ENCODE data around the gene ACSL3.

Gene ACSL3

DNA sequence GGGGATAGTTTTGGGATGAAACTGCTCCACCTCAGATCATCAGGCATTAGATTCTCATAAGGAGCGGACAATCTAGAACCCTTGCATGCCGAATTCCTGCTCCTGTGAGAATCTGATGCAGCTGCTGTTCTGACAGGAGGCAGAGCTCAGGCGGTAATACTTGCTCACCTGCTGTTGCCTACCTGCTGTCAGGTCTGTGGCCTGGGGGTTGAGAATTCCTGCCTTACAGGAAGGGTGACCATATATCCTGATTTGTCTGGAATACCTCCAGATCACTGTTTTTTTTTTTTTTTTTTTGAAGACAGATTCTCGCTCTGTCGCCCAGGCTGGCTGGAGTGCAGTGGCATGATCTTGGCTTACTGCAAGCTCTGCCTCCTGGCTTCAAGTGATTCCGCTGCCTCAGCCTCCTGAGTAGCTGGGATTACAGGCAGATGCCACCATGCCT, 21.7 kb downstream of the ACSL3 start:
- ATAC-seq (ENCODE audit: low read depth) (no peak), DNase-seq (ENCODE audit: low spot score in 2 of 2) (no peak)
- Mint-ChIP-seq H3K27me3 (no peaks in the 10 kb centered on the region), H3K27ac (no peak overlapping the region), H3K9me3 (no peaks in the 10 kb centered on the region), H3K36me3 (no peaks in the 10 kb centered on the region), H3K4me3 (no peak overlapping the region), H3K4me1 (peaks cover 31% of the 10 kb centered on the region)

DNA sequence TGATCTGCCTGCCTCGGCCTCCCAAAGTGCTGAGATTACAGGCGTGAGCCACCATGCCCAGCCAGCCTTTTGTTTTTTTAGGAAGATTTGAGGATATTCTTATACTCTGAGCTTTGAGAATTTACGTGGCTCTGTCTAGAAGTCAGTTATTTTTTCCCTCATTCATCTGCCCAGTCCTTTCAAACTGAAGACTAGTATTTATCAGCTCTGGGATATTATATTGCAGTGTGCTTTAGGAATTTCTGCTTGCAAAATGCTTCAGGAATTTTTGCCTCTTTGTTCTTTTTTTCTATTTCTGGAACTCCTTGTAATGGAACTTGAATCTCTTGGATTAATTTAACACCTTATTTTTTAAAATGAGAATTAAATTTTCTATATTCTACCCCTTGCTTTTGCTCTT, 22.6 kb downstream of the ACSL3 start:
- H3K9me3 Mint-ChIP-seq: no peaks in the 10 kb centered on the region
- peaks cover 29% of the 10 kb centered on the region for H3K4me1 Mint-ChIP-seq
- H3K4me3 Mint-ChIP-seq: no peak overlapping the region
- H3K27ac Mint-ChIP-seq: no peak overlapping the region
- no peaks in the 10 kb centered on the region for H3K36me3 Mint-ChIP-seq
- ATAC-seq (ENCODE audit: low read depth): no peak
- no peaks in the 10 kb centered on the region for H3K27me3 Mint-ChIP-seq
- DNase-seq (ENCODE audit: low spot score in 2 of 2): no peak

DNA sequence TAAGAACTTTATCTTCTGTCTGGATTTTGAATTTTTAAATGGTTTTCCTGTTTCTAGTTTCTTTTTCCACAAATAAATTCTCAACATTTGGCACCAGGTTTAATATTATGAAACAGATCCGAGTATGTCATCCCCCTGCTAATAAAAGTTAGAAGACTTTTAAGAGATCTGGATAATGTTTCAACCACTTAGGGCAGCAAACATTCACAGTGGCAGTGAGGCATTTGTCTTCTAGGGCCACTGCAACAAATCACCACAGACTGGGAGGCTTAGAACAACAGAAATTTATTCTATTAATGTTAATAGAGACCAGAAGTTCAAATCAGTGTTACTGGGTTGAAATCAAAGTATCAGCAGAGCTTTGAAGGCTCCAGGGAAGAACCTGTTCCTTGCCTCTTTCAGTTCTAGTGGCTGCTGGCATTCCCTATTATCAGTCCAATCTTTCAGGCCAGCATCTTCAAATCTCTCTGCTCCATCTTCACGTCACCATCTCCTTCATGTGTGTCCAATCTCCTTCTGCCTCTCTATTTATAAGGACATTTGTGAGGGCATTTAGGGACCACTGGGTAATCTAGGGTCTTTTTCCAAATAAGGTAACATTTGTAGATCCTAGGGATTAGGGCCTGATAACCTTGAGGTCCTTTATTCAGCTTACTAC, 23.4 kb downstream of the ACSL3 start:
- Mint-ChIP-seq H3K4me1 (peaks cover 26% of the 10 kb centered on the region), H3K4me3 (no peak overlapping the region), H3K27ac (no peak overlapping the region), H3K9me3 (no peaks in the 10 kb centered on the region), H3K27me3 (no peaks in the 10 kb centered on the region), H3K36me3 (peaks cover 3% of the 10 kb centered on the region)
- ATAC-seq (ENCODE audit: low read depth) (no peak), DNase-seq (ENCODE audit: low spot score in 2 of 2) (no peak)

- peaks cover 26% of the 10 kb centered on the region for H3K4me1 Mint-ChIP-seq
- H3K9me3 Mint-ChIP-seq: no peaks in the 10 kb centered on the region
- H3K4me3 Mint-ChIP-seq: no peak overlapping the region
- H3K27me3 Mint-ChIP-seq: no peaks in the 10 kb centered on the region
- peaks cover 8% of the 10 kb centered on the region for H3K36me3 Mint-ChIP-seq
- no peak overlapping the region for H3K27ac Mint-ChIP-seq
- no peak for DNase-seq (ENCODE audit: low spot score in 2 of 2)
- no peak for ATAC-seq (ENCODE audit: low read depth)
Observed at GRCh38 chr2:222884805-222885424, 24.1 kb downstream of the ACSL3 start.

GRCh38 chr2:222887124-222887523, 26.3 kb downstream of the ACSL3 start:
- Mint-ChIP-seq H3K4me3 (no peak overlapping the region), H3K27me3 (no peaks in the 10 kb centered on the region), H3K9me3 (no peaks in the 10 kb centered on the region), H3K27ac (no peak overlapping the region), H3K4me1 (peaks cover 26% of the 10 kb centered on the region), H3K36me3 (peaks cover 8% of the 10 kb centered on the region)
- no peak for ATAC-seq (ENCODE audit: low read depth)
- DNase-seq (ENCODE audit: low spot score in 2 of 2): no peak

DNA sequence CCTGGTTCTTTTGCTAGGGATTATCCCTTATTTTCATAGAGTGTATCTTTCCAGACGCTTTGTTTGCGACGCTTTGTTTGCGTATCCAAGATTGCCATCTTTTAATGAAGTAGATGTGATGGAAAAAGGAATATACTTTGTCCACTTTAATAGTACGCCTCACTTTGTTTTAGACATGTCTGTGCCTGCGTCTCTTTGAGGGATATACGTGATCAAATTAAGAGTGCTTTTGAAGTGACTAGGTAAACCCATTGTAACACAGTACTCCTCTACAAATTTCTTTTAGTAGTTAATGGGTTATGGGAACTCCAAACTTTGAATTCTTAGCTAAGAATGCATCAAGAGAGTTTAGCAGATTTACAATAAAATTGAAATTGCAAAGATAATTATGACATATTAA, 27.9 kb downstream of the ACSL3 start:
- Mint-ChIP-seq H3K4me3 (no peak overlapping the region), H3K4me1 (peaks cover 24% of the 10 kb centered on the region), H3K27ac (no peak overlapping the region), H3K9me3 (no peaks in the 10 kb centered on the region), H3K27me3 (no peaks in the 10 kb centered on the region), H3K36me3 (peaks cover 13% of the 10 kb centered on the region)
- DNase-seq (ENCODE audit: low spot score in 2 of 2): no peak
- no peak for ATAC-seq (ENCODE audit: low read depth)

- Mint-ChIP-seq H3K4me1 (peaks cover 17% of the 10 kb centered on the region), H3K27me3 (no peaks in the 10 kb centered on the region), H3K4me3 (no peak overlapping the region), H3K27ac (no peak overlapping the region), H3K36me3 (peaks cover 14% of the 10 kb centered on the region), H3K9me3 (no peaks in the 10 kb centered on the region)
- DNase-seq (ENCODE audit: low spot score in 2 of 2) (no peak), ATAC-seq (ENCODE audit: low read depth) (no peak)
Observed at GRCh38 chr2:222891890-222892289, 31.1 kb downstream of the ACSL3 start.

DNA sequence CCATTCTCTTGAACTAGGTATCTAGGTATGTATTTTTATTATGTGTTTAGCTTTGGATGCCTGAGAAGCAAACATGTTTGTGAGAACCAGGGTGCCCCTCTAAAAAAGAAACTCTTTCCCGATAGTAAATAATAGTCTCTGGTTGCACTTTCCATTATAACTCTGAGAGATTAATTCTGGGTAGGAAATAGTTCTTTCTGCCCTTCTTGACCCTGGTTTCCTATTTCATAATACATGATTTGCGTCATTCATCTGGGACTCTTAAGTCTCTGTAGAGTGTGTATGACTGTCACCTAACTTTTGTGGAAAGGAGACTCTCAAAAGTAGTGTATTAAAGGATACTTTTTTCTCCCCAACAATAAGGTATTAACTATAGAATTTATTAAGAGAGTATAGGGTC, 31.5 kb downstream of the ACSL3 start:
- Mint-ChIP-seq H3K4me3 (no peak overlapping the region), H3K4me1 (peaks cover 13% of the 10 kb centered on the region), H3K27me3 (no peaks in the 10 kb centered on the region), H3K36me3 (peaks cover 14% of the 10 kb centered on the region), H3K9me3 (no peaks in the 10 kb centered on the region), H3K27ac (no peak overlapping the region)
- DNase-seq (ENCODE audit: low spot score in 2 of 2) (no peak), ATAC-seq (ENCODE audit: low read depth) (no peak)

DNA sequence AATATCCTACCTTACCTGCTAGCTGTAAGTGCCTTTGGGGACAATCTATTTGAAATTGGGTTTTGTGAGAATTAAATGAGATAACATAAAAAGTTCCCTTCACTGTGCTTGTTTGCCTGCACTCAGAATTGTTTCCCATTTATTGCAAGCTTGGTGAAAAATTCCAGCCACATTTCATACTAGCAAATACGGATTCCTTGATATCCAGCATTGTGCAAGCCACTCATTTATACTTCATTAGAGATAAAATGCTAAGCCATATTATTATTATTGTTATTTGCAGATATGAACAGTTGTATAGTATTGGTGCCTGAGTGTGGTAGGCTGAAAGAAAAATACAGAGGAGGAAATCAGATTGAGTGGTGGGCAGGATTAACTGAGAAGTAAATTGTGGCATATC, 31.9 kb downstream of the ACSL3 start:
- Mint-ChIP-seq H3K9me3 (no peaks in the 10 kb centered on the region), H3K4me1 (peaks cover 11% of the 10 kb centered on the region)

GRCh38 chr2:222893716-222894115, 32.9 kb downstream of the ACSL3 start:
- Mint-ChIP-seq H3K4me1 (peaks cover 15% of the 10 kb centered on the region), H3K27ac (no peak overlapping the region)

More for the DNA sequence above, 31.9 kb downstream of the ACSL3 start:
- ATAC-seq (ENCODE audit: low read depth) (no peak), DNase-seq (ENCODE audit: low spot score in 2 of 2) (no peak)
- Mint-ChIP-seq H3K36me3 (peaks cover 14% of the 10 kb centered on the region), H3K27me3 (no peaks in the 10 kb centered on the region), H3K4me3 (no peak overlapping the region), H3K27ac (no peak overlapping the region)

GRCh38 chr2:222895144-222895543, 34.3 kb downstream of the ACSL3 start:
- Mint-ChIP-seq H3K9me3 (no peaks in the 10 kb centered on the region), H3K27ac (no peak overlapping the region), H3K4me3 (no peak overlapping the region), H3K27me3 (no peaks in the 10 kb centered on the region), H3K36me3 (peaks cover 5% of the 10 kb centered on the region), H3K4me1 (peaks cover 14% of the 10 kb centered on the region)
- DNase-seq (ENCODE audit: low spot score in 2 of 2) (no peak), ATAC-seq (ENCODE audit: low read depth) (no peak)

More at GRCh38 chr2:222893716-222894115, 32.9 kb downstream of the ACSL3 start:
- Mint-ChIP-seq H3K4me3 (no peak overlapping the region), H3K36me3 (peaks cover 14% of the 10 kb centered on the region), H3K27me3 (no peaks in the 10 kb centered on the region), H3K9me3 (no peaks in the 10 kb centered on the region)
- DNase-seq (ENCODE audit: low spot score in 2 of 2) (no peak), ATAC-seq (ENCODE audit: low read depth) (no peak)

- Mint-ChIP-seq H3K27ac (no peak overlapping the region), H3K9me3 (no peaks in the 10 kb centered on the region), H3K36me3 (peaks cover 8% of the 10 kb centered on the region), H3K27me3 (no peaks in the 10 kb centered on the region), H3K4me1 (peaks cover 18% of the 10 kb centered on the region), H3K4me3 (no peak overlapping the region)
- DNase-seq (ENCODE audit: low spot score in 2 of 2): no peak
- ATAC-seq (ENCODE audit: low read depth): no peak
Observed at GRCh38 chr2:222897898-222898297, 37.1 kb downstream of the ACSL3 start.

DNA sequence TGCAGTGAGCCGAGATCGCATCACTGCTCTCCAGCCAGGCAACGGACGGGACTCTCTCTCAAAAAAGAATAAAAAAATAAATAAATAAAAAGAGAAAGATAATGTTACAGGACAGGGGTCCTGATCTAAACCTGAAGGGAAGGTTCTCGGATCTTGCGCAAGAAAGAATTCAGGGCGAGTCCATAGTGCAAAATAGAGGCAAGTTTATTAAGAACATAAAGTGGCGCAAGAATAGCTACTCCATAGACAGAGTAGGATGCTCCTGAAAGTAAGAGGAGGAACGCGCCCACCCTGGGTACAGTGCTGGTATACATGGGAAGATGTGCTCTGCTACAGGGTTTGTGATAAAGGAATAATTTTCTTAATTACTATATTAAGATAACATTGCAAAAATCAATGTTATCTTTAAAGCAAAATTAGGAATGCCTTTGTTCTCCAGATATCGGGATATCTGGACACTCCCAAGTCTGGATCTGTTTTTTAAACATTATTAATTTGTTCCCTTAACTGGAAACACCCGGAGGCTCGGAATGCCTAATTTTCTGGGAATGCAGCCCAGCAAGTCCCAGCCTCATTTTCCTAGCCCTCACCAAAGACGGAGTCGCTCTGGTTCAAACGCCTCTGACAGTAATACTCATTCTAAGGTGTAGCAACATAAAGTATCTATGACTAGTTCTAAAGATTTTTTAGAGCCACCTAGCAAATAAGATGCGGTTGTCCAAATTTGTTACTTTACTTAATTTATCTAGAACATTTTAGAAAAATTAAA, 38.8 kb downstream of the ACSL3 start:
- ATAC-seq (ENCODE audit: low read depth): no peak
- Mint-ChIP-seq H3K9me3 (no peaks in the 10 kb centered on the region), H3K27ac (peak overlapping the region; percentile 11), H3K27me3 (no peaks in the 10 kb centered on the region), H3K4me1 (peaks cover 14% of the 10 kb centered on the region), H3K36me3 (peaks cover 2% of the 10 kb centered on the region), H3K4me3 (no peak overlapping the region)
- no peak for DNase-seq (ENCODE audit: low spot score in 2 of 2)

GRCh38 chr2:222900354-222900753, 39.5 kb downstream of the ACSL3 start:
- Mint-ChIP-seq H3K36me3 (peaks cover 2% of the 10 kb centered on the region), H3K4me3 (no peak overlapping the region), H3K27me3 (no peaks in the 10 kb centered on the region), H3K9me3 (no peaks in the 10 kb centered on the region), H3K4me1 (peaks cover 9% of the 10 kb centered on the region), H3K27ac (peak overlapping the region; percentile 11)
- DNase-seq (ENCODE audit: low spot score in 2 of 2) (no peak), ATAC-seq (ENCODE audit: low read depth) (no peak)
